ENCODE results near the gene SLC1A3. TPM values are rescaled to one million over a fixed set of nuclear protein-coding genes. Genes with fewer than 3 reads are reported as not detected.

The SLC1A3 gene
- total RNA-seq, 4 donors from 2014 or later = 2.3 to 15.8 (median 9.9) TPM

- Histone ChIP-seq H3K27me3 (peaks cover 0 to 12% of the 10 kb centered on the region in 2 donors), H3K4me3 (no peak overlapping the region), H3K4me1 (no peaks in the 10 kb centered on the region), H3K9me3 (no peaks in the 10 kb centered on the region), H3K36me3 (no peaks in the 10 kb centered on the region), H3K27ac (no peak overlapping the region)
- TF ChIP-seq CTCF (IDR thresholded peaks at IDR 0.05) = no peak
- no peak for TF ChIP-seq POLR2A (IDR thresholded peaks at IDR 0.05)
- no peak for DNase-seq
- intact Hi-C loops (cut with DNase I; ENCODE audit: low total_unique reads) = no loop called here
These were observed 5.4 kb upstream of the SLC1A3 start for GRCh38 chr5:36600917-36601527.

- no peak overlapping the region for H3K27ac ChIP-seq
- H3K36me3 ChIP-seq = no peaks in the 10 kb centered on the region
- H3K4me1 ChIP-seq = no peaks in the 10 kb centered on the region
- no peaks in the 10 kb centered on the region for H3K9me3 ChIP-seq
- no peak for TF ChIP-seq POLR2A (IDR thresholded peaks at IDR 0.05)
- DNase-seq = no peak
- H3K27me3 ChIP-seq = peaks cover 0 to 14% of the 10 kb centered on the region in 2 donors
- no peak overlapping the region for H3K4me3 ChIP-seq
- intact Hi-C loops (cut with DNase I; ENCODE audit: low total_unique reads) = no loop called here
These were observed 3.6 kb upstream of the SLC1A3 start for GRCh38 chr5:36602704-36603321.

GRCh38 chr5:36605241-36605640 is 1.2 kb upstream of the SLC1A3 start:
- intact Hi-C loops (cut with DNase I; ENCODE audit: low total_unique reads) = no loop called here
- Histone ChIP-seq H3K27me3 (peaks cover 0 to 14% of the 10 kb centered on the region in 2 donors), H3K9me3 (no peaks in the 10 kb centered on the region), H3K36me3 (no peaks in the 10 kb centered on the region), H3K4me3 (no peak overlapping the region), H3K4me1 (no peaks in the 10 kb centered on the region), H3K27ac (no peak overlapping the region)
- DNase-seq = no peak
- TF ChIP-seq CTCF (IDR thresholded peaks at IDR 0.05) = no peak
- no peak for TF ChIP-seq POLR2A (IDR thresholded peaks at IDR 0.05)

- TF ChIP-seq CTCF (IDR thresholded peaks at IDR 0.05) = no peak
- no peak for TF ChIP-seq POLR2A (IDR thresholded peaks at IDR 0.05)
- no peaks in the 10 kb centered on the region for H3K36me3 ChIP-seq
- no peak overlapping the region for H3K27ac ChIP-seq
- H3K4me1 ChIP-seq = no peaks in the 10 kb centered on the region
- intact Hi-C loops (cut with DNase I; ENCODE audit: low total_unique reads) = no loop called here
- no peak for DNase-seq
- H3K4me3 ChIP-seq = peak overlapping the region; percentile 36 to 44
- peaks cover 0 to 14% of the 10 kb centered on the region in 2 donors for H3K27me3 ChIP-seq
- no peaks in the 10 kb centered on the region for H3K9me3 ChIP-seq
These were observed 374 bp upstream of the SLC1A3 start for GRCh38 chr5:36606036-36606427.

- TF ChIP-seq CTCF (IDR thresholded peaks at IDR 0.05) = no peak
- no peak for TF ChIP-seq POLR2A (IDR thresholded peaks at IDR 0.05)
- DNase-seq = no peak
- no peaks in the 10 kb centered on the region for H3K36me3 ChIP-seq
- intact Hi-C loops (cut with DNase I; ENCODE audit: low total_unique reads) = no loop called here
- H3K4me1 ChIP-seq = no peaks in the 10 kb centered on the region
- peaks cover 0 to 14% of the 10 kb centered on the region in 2 donors for H3K27me3 ChIP-seq
- no peak overlapping the region for H3K27ac ChIP-seq
- H3K9me3 ChIP-seq = no peaks in the 10 kb centered on the region
- H3K4me3 ChIP-seq = peak overlapping the region in 1 of 2 donors; percentile 44
These were observed 737 bp downstream of the SLC1A3 start for GRCh38 chr5:36607114-36607571.

All from uterus (tissue), 4 donors.